ENCODE measurements around the gene ITPR2.
"Not testable (repeated sequence)": the region's sequence is repeated elsewhere in the genome, so short reads cannot be mapped to it uniquely, and the experiment has no call there.

Gene ITPR2

DNA sequence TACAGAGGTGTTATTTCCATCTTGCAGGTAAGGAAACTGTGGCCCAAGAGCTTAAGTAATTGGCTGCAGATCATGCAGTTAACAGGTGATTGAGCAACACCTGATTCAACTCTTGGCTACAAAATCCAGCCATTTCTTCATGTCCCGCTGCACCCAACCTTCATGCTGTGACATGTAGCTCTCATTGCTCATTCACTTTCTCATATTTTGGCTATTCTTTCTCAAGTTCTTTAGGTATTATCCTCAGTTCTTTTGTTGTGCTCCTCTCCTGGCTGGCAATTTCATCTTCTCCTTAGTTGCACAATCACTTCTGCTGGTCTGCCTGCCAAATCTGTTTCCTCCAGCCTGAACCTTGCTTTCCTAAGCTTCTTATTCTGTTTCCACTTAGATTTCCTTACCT, 336.8 kb downstream of the ITPR2 start:
- DNase-seq = no peak

DNA sequence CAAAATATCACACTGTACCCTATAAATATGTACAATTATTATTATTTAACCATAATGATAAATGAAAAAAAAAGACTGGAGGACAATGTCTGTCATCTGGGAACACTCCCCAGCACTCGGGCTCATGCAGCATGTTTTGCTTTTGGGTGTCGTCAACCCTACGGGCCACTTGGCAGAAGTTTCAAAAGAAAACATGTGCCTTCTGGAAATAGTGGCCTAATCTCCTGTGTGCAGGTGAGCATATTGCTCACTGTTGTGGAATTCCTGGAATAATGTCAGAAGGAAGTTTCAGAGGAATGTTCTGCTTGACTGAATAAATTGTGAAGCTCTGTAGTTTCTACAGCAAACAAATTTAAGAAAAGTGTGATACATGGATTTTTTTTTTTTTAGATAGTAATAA, 339.3 kb downstream of the ITPR2 start:
- DNase-seq = no peak

DNA sequence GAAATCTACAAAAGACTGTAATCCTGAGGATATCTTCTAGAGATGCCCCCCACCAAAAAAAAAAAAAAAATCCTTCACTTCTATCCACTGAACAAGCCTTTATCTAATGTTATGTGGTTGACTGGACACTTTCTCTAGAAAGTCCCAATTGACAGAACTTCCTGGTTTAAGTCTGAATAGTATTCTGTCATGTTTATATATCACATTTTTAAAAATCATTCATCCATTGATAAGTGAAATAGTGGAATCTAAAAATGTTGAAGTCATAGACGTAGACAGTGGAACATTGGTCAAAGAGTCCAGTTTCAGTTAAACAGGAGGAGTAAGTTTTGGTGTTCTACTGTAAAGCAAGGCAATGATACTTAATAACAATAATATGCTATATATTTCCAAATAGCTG, 340.6 kb downstream of the ITPR2 start:
- DNase-seq = no peak

DNA sequence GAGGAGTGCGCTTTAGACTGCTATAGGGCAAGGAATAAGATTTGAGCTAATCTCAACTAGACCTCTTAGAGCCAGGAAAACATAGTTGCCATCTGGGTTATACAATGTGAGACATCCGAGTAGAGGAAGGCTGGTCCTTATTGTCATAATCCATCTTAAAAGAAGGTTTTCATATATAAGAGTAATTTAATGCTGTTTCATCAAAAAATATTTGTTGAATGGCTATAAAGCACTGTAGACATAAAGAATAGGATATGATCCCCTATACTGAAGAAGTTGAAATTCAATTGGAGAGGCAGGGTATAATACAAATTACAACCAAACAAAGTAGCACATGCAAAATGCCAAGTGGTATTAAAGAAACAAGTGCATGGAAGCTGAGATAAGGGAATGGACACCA, 343.1 kb downstream of the ITPR2 start:
- no peak for DNase-seq

DNA sequence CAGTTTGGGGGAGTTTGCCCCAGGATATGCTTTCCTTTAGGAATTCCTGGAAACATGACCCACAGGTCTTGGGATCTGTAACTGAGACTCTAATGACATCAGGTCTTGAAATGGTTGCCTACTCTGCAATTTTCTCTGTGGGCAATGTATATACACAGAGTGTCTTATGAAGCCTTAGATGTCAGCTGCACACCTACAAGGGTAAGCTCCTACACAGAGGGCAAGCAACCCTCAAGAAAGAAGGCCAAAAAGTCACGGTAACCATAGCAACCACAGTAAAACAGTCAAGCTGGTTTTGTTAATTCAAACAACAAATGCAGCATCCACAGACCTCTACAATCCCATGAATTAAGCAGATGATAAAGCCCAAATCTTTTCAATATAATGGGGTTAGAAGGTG, 344.6 kb downstream of the ITPR2 start:
- no peak for DNase-seq

DNA sequence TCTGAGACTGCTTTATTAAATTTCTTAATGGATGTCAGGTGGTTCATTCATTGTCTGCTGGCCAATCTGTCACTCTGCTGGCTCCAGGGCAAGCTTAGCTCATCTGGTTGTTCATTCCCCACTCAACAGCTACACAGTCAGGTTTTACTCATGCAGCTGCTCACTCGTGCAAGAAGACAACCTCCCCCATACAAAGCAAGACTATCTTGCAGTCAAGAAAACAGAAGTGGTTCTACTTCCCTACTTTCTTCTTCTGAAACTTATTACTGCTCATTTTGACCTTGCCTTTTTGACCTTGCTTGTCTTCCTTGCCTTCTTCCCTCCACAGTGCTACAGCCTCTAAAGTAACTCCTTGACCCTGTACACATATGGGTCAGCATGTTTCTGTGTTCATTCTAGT, 359.7 kb downstream of the ITPR2 start:
- DNase-seq = no peak

DNA sequence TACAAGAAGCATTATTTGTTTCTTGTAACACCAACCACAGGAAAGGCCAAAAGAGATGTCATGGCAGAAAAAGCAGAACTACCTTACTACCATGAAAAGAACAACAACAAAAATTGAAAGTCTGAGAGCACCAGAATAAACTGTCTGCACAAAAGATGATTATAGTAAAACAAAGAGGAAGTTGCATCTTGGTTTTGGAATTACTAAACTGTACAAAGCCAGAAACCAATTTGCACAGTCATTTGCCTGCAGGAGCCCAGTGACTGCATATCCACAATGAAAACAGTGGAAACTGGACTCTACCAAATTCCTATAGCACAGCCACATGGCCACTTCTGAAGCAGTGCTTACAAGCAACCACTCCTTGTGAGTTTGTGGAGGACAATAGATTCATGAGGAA, 361.4 kb downstream of the ITPR2 start:
- no peak for DNase-seq

DNA sequence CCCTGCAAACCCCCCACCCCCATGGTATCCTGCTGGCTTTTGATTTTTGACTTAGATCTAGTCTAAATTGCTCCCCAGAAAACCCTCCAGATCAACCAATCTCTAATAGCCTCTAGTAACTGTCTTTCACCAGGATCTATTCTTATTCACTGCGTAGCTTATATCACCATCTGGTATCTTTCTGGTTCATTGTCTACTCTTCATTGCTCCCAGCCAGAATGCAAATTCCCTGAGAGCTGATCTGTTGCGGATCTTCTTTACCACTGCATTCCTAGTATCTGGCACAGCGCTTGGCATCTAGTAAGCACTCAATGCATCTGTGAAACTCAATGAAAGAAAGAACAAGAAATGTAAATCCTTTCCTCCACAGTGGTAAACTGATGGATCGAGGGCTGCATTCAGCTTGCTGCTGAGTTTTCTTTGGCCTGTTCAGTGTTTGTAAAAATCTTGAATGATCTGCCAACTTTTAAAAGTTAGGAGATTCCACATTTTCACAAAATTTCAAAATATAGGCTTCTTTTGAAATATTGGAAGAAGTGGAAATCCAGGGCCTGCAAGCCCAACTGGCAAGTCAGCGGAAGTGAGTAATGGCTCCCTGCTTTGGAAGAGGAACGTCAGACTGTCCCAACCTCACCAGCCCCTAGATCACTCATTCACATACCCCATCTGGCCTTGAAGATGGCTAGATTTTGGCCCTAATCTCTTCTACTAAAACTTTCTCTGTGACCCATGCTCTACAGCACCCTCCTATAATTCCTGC, 363.4 kb downstream of the ITPR2 start:
- no peak for DNase-seq

DNA sequence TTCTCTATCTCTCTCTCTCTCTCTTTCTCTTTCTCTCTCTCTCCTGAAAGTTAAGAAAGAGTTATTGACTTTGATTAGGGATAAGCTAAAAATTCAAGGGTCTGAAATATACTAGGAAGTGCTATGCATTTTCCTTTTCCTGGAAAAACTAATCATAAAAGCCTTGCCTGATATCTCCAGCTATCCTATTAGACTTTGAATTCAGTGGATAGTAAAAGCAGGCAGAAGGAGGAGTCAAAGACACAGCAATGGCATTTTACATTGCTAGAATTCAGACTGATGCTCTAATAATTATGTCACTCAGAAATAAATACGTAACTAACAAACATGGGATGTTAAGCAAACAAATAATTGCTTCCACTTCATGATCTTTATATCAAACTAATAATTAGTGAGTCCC, 365.6 kb downstream of the ITPR2 start:
- DNase-seq = no peak

DNA sequence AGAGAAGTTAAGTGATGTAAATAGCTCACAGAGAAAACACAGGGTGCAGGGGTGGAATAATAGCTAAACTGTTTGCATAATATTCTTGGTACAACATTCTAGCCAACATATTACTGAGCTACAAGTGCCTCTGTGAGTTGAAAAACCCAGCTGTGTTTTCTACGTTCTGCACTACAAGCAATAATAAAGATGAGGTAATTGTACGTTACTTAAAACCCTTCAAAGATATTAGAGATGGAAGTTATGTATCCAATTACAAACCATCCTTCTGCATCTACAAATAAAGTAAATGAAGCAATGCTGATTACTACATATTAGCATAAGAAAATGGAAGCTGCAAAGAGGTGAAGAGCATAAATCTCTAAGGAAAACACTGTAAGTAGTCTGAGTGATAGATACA, 366.3 kb downstream of the ITPR2 start:
- DNase-seq = no peak

DNA sequence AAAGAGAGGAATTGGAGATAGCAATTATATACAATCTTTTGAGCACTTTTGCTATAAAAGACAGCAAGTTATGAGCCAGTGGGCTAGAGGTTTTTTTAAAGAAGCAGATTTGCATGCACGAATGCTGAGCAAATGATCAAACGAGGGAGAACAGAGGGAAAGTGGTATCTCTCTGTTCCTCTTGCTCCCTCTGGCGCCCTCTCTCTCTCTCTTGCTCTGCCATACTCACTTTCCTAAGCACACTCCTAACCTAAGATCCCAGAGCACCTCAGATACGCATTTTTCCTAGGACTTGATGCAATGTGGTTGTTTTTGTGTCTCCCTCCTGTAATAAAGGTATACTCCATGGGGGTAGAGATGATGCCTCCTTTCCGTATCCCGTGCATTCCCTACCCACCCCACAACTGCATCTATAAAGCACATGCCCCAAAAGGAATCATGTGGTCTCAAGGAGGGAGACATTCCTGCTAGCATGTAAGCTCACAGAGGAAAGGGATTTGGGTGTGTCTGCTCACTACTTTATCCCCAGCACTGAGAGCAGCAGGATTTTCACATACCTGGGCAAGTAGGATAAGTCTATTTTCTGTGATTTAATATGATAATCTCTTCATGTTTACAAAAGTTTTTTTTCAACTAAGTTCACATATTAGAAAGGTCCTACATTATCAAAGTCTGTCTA, 367.4 kb downstream of the ITPR2 start:
- DNase-seq = no peak

DNA sequence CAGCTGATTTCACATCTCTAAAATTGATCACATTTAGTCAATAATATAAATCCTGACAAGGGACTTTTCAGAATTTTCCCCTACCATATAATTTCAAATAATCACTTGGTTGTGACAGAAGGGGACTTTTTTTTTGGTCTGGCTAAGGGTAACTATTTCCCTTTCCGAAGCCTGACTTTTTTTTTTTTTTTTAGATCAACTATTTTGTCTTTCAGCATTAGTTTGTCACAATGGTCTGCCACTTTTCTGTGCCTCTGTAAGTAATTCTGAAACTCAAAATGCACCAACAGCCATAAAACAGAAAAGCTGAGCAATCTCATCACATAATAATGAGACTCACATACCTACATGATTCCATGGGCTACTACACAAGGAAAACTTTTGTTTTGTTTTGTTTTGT, 371.2 kb downstream of the ITPR2 start:
- DNase-seq = no peak

DNA sequence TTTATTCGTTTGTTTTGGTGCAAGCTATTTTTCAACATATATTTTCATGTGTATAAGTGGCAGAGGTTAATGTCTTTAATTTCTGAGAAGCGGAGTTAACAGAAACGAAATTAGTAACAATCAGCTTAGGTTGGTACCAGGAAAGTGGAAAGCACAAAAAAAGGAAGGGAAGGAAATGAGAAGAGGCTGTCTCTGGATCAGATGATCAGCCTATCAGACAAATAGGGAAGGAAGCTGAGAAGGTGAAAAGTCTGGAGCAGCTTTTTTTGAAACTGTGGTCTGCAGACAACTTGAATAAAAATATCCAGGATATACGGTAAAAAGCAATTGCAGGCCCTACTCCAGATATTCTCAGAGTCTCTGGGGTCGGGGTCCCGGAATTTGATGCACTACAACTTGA, 372.6 kb downstream of the ITPR2 start:
- DNase-seq = no peak

DNA sequence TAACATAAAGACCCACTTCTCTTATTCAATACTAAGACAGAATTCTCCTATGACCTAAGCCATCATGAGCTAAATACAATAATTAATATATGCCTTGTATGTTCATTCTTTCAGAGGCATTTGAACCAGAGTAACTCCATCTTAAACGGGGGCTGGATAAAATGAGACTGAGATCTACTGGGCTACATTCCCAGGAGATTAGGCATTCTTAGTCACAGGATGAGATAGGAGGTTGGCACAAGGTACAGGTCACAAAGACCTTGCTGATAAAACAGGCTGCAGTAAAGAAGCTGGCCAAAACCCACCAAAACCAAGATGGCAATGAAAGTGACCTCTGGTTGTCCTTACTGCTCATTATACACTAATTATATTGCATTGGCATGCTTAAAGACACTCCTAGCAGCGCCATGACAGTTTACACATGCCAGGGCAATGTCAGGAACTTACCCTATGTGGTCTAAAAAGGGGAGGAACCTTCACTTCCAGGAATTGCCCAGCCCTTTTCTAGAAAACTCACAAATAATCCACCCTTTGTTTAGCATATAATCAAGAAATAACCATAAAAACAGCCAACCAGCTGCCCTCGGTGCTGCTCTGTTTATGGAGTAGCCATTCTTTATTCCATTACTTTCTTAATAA, 376.9 kb downstream of the ITPR2 start:
- DNase-seq = no peak

DNA sequence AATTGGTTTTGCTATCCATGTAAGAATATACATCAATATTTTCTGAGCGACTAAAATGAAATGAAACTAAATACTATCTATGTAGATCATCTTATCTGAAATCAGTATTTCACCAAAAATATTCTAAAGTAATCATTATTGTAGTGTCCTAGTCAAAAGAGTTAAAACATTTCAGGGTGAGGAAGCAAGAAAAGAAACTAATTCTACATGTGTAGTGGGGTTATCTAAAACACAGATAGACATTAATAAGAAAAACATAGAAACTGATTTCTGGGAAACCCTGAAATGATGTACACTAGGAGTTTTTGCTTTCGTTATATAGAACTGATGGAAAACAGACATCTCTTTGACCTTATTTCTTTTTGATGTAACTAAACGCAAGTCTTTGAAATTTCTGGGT, 379.7 kb downstream of the ITPR2 start:
- no peak for DNase-seq

DNA sequence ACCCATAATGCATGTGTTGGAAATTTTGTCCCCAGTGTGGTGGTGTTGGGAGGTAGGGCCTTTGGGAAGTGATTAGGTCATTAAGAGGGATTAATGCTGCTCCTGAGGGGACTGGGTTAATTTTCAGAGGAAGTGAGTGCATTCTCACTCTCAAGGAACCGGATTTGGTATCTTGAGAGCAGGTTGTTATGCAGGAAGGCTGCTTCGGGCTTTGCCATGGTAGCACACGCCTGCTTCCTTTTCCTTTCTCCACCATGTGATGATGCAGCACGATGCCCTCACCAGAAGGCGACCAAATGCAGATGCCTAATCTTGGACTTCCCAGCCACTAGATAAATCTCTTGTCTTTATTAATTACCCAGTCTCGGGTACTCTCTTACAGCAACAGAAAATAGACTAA, 380.5 kb downstream of the ITPR2 start:
- DNase-seq = no peak

DNA sequence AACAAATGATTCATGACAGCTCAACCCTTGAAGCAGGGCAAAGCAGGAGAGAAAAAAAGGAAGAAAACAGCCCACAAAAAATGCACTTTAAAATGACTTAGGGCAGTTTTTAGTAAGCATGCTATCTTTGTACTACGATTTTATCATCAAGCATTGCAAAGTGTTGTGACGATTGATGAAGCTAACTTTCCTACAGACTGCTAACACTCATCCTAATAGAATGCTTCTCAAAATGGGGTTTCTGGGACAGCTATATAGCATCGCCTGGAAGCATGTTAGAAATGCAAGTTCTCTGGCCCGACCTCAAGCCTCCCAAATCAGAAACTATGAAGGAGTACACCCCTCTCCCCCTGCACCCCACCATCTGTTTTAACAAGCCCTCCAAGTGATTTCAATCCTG, 381.2 kb downstream of the ITPR2 start:
- no peak for DNase-seq

DNA sequence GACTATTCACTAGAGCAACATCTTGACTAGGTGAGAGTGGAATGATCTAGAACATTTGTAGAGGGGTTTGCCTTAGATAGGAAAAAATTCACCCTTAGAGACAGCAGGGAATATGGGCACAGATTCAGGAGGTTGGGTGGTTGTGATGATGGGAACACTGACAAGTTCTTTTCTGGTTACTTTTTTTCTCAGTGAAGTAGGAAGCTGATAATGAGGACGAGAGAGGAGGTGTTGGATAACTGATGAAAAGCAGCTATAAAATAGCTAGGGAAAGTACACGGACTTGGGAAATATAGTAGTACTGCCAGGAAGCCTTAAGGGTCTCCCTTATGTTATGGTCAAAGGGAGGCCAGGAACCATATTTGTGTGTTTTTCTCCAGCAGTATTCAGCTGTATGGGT, 387.1 kb downstream of the ITPR2 start:
- DNase-seq = no peak

DNA sequence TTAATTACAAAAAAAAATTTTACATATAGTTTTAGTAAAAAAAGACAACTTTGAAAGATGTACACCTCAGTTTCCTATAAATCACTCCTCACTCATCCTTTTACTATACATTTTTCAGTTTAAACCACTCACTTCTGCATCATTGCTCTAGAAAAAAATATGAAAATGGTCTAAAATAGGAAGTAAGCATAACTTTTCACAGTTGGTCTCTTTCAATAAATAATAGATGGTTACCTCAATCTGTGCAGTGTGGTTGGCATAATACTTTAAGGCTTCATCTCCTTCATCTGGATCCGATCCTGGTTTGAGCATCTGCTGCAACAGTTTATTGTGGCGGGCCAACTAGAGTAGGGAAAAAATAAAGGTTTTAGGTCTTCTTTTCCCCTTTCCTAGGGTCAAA, 389.7 kb downstream of the ITPR2 start:
- DNase-seq = no peak

DNA sequence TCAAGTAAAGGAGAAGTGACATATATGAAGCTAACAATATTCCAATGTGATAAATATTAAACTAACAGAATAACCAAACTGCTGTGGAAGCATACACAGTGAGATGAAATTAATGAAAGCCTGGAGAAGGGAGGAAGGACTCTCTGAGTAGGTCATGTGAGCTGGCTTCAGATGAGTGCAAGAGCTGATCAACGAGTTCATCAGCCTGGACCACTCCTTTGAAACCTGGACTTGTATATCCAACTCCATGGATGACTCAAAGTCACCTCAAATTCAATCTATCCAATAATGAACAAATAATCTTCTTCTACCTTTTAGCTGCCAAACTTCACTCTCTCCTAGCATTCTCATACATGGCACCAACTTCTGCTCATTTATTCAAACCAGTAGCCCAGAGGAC, 391.6 kb downstream of the ITPR2 start:
- DNase-seq = no peak

DNA sequence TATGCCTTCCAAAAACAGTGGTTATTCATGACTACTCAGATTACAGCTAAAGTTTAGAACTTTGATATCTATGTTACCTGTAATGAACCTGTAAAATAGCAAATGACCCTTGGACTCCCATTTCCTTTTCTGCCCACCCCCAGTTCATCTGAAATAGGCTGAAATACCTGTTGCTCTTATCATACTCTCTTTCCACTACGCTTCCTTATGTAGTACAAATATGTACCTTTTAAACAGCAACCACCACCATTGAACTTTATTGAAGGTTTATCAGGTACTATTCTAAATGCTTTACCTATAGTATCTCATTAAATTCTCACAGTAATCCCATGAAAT, 398.0 kb downstream of the ITPR2 start:
- DNase-seq = no peak

DNA sequence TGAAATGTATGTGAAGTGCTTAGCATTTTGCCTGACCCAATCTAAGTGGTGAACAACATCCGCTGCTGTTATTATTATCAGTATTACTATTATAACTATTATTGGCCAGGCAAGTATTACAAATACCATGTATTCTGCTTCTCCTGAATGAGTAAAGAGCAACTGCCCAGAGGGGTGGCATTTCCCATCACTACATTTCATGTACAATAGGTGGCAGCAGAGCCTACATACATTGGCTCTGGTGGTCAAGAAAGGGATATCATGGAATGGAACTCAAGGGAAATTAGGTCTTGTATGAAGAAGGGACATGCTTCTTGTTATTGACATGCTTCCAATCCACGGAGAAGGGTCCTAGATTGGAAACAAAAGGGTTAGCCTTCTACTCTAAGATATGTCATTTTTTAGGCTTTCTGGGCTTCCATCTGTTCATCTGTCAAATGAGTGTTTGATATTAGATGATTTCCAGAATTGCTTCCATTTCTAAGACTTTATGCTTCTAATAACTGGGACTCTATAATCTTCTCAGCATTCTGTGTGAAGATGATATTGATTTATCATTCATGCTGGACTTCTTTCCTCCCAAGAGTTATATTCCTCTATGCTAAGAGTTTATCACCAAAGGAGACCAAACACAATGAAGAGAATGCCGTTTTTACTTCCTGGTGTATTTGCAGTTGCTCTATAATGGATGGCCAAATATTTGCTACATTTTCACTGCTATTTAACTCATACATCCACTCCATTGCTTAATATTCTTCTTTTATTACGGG, 398.5 kb downstream of the ITPR2 start:
- DNase-seq = no peak

DNA sequence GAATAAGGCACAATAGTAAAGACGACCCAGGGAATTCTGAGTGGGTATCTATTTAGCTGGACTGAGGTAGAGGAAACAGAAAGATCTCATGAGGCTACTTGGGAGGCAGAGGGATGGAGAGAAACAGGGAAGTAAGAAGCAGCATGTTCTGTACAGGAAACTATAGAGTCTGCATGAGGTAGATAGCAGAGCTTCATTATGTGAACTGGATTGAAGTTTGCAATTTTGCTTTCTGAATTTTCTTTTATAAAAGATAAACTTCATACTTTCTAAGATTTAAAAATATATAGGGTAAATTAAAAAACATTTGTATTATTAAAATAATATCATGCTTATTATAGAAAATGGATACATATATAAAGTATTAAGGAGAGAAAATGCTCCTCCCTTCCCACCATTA, 399.3 kb downstream of the ITPR2 start:
- not testable (repeated sequence) for DNase-seq

DNA sequence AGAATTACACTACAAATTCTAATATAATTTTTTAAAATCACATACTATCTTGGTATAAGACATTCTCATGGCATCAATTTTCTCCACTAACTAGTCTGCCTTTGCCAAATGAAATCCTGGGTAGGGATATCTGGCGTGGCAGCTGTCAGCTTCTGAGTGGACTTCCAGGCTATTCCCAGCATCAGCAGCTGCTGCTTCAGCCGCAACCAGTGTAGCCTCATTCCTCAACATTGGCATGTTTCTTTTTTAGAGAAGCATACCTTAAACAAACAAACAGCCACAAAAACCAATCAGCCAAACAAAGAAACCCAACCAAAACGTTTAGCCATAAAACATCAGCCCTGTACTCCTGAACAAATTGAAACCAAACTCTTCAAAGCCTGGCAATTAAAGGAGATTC, 401.8 kb downstream of the ITPR2 start:
- DNase-seq = no peak

Measured in activated CD4-positive, alpha-beta T cell treated with anti-CD3 and anti-CD28 coated beads for 1 hour (primary cell).